Stimulated activated CD4-positive, alpha-beta T cell treated with anti-CD3 and anti-CD28 coated beads, Interleukin-15, amount 100 ng/mL, for 48 hours (primary cell): Measurements from ENCODE around the gene APOL2.
"Not testable (repeated sequence)": the region's sequence is repeated elsewhere in the genome, so short reads cannot be mapped to it uniquely, and the experiment has no call there.

Source experiments
- DNase-seq, 2 donors: peaks; one replicate each; pipeline ENCODE4 v3.0.0-alpha.2; 2020; ENCODE audit warnings: low read depth in 2 of 2

APOL2 gene, protein sequence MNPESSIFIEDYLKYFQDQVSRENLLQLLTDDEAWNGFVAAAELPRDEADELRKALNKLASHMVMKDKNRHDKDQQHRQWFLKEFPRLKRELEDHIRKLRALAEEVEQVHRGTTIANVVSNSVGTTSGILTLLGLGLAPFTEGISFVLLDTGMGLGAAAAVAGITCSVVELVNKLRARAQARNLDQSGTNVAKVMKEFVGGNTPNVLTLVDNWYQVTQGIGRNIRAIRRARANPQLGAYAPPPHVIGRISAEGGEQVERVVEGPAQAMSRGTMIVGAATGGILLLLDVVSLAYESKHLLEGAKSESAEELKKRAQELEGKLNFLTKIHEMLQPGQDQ

DNA sequence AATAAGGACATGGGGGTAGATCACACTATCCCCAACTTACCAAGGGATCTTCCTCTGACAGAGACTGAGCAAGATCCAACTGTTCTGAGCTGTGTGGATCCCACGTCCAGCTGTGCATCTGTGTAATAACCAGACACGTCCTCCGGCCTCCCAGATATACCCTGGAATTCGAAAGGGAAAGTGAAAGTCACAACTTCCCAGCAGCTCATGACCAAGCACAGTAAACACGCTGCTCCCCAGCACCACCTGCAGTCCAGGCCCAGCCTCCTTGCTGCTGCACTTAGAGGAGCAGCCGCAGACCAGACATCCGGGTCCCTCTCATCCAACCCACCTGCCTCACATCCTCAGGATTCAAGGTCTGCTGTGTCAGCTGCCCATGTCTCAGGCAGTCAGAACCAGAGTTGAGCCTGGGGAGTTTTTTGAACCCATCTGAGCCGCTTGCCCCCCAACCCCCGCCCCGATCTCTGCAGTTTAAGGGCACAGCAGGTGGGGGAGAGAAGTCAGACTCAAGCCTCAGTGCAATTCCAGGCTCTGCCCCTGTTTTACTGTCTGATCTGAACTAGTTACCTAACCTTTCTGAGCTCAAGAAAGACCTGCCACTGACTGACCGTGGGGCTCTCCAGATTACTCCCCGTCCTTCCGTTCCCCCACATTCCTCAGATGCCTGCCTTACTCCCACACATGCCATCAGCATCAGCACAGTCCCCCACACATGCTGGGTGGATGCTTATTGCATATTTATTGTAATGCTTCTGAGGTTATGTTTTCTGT, at the start of gene APOL2:
Gene APOL2 (minus strand): TSS at position 127 of the 771 bp plus-strand sequence. CDS start 6,365 bp downstream, outside the sequence.
- peak; percentile 83 to 86 for DNase-seq

DNA sequence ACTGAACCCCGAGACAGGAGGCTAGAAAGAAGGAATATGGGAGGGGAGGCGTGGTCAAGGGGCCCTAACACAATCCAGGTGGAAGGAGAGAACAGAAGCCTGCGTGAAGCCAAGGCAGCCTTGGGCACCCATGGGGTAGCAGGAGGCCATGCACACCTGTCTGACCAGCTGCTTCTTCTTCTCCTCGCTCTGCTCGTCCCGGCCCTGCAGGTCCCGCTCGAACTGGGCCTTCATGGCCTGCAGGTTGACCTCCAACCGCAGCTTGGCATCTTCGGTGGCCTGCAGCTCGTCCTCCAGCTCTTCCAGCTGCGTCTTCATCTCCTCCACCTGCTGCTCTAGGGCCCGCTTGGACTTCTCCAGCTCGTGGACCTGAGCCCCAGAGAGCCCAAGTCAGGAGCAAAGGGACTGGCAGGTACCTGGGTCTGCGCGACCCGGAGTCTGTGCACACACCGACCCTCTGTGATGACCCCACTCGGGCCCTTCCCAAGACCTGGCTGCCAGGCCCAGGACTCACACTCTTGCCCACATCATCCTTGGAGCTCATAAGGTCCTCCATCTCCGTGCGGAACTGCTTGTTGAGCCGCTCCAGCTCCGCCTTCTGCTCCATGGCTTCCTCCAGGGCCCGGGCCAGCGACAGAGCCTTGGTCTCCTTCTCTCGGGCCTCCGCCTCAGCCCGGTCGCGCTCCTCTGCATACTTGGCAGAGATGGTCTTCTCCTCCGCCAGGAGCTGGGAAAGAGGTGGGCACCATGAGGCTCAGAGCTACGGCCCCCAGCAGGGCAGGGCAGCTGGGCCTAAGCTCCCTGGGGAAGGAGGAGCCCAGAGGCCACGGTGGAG, 49.5 kb upstream of the APOL2 start:
- no peak for DNase-seq

DNA sequence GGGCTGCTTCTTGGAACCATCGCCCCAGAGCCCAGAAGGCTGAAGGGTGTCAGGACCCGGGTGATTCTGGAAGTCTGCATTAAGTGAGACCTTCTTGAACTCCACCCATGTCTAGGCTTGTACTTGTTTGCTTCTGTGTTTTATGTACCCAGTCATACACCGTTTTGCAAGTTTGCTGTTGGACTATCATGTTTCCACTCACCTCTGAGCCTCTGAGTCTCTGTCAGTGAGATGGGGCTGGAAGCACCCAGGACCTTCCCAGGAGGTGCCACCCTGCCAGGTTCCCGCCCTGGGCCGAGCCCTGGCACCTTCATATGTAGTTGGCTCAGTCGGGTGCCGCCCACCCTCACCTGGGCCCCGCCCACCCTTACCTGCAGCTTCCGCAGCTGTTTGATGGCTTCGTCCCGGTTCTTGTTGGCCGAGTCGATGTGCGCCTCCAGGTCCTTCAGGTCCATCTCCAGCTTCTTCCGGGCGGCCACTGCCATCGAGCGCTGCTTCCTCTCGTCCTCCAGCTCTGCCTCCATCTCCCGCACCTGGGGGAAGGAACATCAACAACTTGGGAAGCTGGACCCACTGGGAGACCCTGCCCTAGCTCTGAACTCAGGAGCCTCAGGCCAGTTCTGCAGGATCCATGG, 48.7 kb upstream of the APOL2 start:
- no peak for DNase-seq

DNA sequence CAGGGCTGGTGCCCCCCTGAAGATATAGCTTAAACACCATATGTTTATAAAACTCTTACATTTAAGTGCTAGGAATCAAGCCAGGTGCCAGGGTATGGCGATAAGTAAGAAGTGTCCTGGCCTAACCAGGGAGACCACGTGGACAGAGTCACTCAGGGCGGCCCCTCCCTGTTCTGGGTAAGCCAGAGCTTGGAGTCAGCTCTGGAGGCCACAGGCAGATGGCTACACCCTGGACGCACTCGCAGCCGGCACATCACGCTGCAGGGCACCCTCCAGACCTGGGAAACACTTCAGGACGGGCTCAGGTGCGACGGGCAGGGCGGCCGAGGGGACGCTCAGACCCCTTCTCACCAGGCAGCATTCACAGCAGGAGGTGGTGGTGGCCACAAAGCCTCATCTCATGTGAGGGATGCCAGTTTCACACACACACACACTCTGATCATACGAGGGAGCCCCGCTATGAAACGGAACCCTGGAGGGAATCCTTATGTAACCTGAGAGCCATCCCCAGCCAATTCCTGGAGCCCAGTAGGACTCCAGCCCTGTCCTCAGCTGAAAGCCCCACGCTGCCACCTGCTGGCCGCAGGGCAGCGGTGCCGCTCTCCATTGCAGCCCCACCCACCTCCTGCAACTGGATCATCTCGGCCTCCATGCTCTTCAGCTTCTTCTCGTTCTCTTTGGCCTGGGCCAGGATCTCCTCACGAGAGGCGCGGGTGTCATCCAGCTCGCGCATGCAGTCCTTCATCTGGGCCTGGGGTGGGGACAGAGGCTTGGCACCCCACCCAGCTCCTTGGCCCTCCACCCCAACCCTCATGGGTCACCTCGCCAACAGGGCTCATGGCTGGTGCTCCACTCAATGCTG, 47.0 kb upstream of the APOL2 start:
- DNase-seq: peak; percentile 48 to 53

DNA sequence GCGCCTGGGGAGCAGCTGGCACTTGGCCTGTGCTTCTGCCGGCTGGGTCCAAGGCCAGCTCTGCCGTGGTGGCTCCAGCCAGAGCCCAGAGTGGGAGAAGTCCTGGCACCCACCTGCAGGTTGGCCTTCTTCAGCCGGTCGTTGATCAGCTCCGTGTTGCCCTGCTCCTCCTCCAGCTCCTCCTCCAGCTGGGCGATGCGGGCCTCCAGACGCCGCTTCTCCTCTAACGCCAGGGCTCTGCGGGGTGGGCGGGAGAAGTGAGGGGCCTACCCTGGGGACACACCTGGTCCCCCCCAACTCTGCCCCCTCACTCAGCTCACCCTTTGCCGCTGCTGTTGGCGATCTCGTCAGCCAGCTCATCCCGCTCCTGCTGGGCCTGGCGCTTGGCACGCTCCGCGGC, 46.2 kb upstream of the APOL2 start:
- DNase-seq: no peak

DNA sequence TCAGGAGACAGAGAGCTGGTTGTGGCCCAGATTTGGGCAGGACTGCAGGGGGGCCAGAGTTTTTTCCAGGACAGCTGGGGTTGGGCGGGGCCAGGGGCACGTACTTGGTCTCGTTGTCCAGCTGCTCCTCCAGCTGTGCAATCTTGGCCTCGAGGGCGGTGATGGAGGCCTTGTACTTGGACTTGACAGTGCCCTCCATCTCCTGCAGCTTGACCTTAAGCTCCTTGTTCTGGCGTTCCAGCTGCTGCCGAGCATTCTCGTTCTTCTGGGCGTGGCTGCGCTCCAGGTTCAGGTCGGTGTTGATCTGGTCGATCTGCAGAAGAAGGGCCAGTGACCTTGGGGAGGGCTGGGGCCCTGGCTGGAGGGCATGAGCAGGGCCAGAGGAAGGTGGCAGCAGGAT, 45.7 kb upstream of the APOL2 start:
- no peak for DNase-seq

DNA sequence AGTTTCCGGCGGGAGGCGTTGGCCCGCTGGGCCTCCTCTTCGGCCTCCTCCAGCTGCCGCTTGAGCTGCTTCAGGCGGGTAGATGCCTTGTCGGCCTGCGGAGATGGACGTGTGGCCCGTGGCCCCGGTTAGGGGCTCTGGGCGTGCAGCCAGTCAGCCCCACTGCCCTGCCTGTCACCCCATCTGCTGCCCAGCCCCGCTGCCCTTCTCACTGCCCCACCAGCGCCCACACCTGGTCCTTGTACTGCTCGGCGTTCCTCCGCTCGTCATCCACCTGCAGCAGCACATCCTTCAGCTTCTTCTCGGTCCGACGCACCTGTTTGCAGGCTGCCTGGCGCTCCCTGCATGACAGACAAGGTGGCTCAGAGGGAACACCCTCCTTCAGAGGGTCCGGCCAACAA, 44.8 kb upstream of the APOL2 start:
- DNase-seq: no peak

DNA sequence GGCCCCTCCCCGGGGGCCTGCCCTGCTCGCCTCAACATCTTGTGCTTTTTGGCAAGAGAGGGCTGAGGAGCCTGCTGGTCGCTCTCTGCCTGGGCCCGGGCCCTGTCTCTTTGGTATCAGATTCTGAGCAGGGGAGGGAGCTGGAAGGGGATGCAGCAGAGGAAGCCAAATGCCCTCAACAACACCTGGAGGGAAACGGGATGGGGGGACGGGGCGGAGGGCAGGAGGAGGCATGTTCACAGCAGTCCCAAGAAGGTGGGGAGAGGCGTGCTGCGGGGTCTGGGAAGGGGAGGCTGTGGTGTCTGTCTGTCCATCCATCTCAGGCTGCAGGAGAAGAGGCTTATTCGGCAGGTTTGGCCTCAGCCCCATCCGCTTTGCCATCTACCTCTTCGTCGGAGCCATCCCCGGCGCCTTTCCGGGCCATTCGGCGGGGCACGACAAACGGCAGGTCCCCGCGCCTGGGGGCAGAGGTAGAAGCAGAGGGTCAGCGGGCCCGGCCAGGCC, 43.1 kb upstream of the APOL2 start:
- DNase-seq: no peak

DNA sequence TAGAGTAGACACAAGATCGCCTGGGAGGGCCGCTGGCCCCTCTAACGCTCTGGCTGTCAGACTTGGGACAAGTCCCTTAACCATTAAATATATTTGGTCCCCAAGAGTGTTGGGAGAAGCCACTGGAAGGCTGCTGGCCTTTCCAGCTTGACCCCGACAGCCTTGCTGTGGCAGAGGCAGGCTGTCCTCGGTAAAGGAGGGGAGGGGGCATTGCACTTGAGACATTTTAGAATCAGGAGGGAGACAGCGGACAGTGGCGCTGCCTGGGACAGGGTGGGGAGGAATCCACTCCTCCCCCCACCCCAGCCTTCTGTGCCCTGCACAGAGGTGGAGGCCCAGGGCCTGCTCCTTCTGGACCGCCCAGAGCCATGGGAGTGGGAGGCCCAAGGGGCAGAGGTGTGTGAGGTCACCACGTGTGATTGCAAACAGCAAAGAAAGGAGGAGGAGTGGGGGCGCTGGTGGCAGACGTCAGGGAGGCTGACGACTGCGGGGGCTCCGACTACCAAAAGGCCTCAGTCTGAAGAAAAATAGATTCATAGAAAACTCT, 42.5 kb upstream of the APOL2 start:
- DNase-seq: no peak

DNA sequence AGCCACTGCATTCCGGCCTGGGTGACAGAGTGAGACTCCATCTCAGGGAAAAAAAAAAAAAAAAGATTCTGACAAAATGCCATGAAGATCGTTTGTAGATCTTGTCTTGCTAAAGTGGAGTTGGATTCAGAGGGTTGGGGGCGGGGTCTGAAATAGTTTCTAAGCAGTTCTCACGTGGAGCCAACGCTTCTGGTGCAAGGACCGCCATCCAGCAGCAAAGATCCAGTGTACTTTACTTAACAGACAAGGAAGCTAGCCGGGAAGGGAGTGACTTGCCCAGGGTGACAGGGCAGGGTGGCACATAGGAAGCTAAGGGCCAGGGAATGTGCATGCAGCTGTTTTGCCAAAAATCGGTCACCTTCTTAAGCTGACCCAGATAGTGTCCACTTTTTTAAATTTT, 41.1 kb upstream of the APOL2 start:
- no peak for DNase-seq

DNA sequence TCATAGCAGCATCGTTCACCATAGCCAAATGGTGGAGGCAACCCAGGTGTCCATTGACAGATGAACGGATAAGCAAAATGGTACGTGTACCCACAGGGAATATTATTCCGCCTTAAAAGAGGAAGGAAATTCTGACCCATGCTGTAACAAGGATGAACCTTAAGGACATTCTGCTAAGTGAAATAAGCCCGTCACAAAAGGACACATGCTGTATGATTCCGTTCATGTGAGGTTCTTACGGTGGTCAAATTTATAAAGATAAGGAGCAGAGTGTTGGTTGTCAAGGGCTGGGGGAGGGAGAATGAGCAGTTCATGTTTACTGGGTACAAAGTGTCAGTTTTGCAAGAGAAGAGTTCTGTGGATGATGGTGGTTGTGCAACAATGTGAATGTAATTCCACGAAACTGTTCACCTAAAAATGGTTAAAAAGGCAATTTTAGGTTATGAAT, 39.9 kb upstream of the APOL2 start:
- DNase-seq: no peak

DNA sequence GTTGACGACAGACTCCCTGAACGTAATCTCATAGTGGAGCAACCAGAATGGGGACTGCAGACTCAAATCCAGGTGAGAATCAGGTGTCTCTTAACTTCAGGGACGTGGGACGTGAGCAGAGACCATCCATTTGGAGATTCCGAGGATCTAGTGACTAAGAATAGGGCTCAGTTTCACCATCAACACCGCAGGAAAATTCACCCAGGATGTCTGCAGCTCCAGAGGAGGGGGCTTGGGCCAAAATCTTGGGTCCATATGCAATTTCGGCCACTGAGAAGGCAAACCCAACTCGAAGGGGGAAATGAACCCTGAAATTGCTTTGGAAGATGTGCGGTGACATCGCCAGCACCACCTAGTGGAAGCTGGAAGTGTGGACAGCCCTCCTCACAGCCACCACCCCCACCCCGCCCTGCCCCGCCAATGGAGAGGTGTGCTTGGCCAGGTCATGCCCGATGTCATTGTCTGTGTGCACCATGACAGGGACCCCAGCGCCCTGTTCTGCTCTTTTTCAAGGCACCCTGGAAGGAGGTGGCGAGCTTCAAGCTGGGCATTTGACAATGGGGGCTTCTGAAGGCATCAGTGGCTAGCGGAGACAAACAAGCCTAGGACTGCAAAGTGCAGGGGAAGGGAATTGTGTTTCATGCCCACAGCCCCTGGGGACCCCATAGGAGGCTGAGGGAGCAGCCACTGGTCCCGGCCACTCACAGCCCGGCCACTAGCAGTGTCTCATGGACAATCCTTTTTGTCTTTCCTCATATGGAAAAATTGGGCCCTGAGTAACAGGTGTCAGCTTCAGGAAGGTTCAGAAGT, 38.4 kb upstream of the APOL2 start:
- DNase-seq: peak; percentile 43 to 71

DNA sequence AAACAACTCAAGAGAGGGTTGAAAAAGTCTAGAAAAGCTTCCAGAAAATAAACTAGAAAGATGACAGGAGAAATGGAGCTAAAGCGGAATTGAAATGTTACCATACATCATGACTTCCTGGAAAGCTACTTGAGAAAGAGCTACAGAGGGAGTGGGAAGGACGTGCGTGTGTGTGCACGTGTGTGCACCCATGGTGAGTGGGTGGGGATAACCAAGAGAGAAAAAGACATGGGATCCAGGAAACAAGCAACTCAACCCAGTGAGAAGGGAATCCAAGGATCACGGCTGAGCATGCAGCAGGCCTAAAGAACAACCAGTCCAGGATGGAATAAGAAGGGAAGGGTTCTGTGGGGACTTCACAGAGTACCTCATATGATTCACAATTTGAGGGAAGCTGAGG, 35.2 kb upstream of the APOL2 start:
- DNase-seq: no peak

DNA sequence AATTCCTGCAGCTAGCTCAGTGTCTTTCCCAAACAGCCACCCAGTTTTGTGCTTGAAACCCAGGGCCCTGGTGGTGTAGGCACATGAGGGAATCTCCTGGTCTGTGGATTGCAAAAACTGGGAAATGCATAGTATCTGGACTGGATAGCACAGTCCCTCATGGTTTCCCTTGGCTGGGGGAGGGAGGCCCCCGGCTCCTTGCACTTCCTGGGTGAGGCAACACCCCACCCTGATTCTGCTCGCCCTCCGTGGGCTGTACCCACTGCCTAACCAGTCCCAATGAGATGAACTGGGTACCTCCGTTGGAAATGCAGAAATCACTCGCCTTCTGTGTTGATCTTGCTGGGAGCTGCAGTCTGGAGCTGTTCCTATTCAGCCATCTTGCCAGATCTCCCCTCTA, 32.6 kb upstream of the APOL2 start:
- not testable (repeated sequence) for DNase-seq

DNA sequence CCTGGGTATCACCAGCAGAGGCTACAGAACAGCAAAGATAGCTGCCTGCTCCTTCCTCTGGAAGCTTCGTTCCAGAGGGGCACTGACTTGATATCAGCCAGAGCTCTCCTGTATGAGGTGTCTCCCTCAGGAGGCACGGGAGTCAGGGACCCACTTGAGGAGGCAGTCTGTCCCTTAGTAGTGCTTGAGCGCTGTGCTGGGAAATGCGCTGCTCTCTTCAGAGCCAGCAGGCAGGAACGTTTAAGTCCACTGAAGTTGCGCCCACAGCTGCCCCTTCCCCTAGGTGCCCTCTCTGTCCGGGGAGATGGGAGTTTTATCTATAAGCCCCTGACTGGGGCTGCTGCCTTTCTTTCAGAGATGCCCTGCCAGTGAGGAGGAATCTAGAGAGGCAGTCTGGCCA, 31.9 kb upstream of the APOL2 start:
- not testable (repeated sequence) for DNase-seq

DNA sequence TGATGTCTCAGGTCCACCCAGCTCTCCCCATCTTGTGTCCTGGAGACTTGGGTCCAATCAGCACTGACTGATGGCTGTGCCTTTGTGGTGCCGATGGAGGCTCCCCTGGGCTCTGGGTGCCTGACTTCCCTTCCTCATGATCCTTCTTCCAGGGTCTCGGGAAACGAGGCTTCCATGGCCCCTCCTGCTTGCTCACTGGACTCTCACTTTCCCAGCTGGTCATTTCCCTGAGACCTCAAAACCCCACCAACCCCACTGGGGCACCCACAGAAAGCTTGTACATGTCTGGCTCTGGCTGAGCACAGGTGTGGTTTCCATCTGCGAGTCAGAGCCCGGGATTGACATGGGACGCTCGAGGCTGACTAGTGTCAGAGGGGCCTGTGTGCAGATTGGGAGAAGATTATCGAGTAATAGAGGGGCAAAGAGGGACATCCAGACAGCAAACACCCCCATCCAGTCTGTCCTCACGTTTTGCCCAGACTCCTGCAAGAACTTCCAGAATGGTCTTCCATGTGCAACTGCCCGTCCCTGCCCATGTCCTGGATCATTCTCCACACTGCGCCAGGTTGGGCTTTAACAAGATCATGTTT, 28.7 kb upstream of the APOL2 start:
- no peak for DNase-seq

DNA sequence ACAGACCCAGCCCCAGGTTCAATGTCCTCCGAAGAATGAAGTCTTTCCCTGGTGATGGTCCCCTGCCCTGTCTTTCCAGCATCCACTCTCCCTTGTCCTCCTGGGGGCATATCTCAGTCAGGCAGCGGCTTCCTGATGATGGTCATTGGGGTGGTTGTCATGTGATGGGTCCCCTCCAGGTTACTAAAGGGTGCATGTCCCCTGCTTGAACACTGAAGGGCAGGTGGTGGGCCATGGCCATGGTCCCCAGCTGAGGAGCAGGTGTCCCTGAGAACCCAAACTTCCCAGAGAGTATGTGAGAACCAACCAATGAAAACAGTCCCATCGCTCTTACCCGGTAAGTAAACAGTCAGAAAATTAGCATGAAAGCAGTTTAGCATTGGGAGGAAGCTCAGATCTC, 27.7 kb upstream of the APOL2 start:
- no peak for DNase-seq

DNA sequence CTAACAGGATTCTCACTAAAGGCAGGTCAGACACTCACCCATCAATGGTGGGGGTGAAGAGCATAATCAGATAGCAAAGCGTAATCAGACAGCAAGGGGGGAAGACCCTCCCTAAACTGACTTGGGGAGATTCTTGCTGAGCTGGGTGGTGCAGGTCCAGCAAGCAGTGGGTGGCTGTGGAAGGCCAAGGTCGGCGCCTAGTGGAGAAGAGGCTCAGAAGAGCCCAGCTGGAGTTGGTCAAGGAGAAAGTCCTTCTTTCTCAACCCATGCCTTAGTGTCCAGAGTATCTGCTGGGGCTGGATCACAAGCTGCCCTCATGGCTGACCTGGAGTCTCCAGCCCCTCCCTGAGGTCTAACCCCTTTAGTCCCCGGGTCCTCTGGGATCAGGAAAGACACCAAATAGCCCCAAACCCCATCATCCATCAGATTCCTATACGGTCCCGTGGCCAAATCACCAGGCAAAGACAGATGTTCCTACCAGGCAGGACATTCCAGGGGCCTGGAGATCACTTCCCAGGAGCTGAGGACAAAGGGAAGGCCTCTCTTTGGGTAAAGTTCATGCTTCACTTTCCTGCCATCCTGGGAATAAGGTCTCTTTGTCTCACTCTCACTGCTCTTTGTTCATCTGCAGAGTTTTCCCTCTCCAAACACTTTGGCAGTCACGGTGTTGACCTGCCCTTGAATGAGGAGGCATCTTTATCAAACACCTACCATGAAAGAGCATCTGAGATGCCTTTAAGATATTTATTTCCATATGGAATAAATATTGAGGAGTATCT, 24.7 kb upstream of the APOL2 start:
- not testable (repeated sequence) for DNase-seq
